Right cardiac atrium (tissue), 5 donors: ENCODE measurements around the gene VSIG8. TPM values are rescaled to one million over a fixed set of nuclear protein-coding genes. Genes with fewer than 3 reads are reported as not detected.

Experiments used
- ATAC-seq, 2 donors: fragments of 200-7000 bp; cut with Tn5 transposase; one replicate each; pipeline versions ENCODE4 v1.8.0 to v1.9.1; 2020; ENCODE audit warnings: moderate library complexity in 2 of 2, mild to moderate bottlenecking in 1 of 2
- DNase-seq, 3 donors: peaks; one replicate each; pipeline ENCODE4 v3.0.0-alpha.2; 2020
- H3K27ac ChIP-seq: one replicate; pipeline ENCODE4 v1.5.1; 2013; ENCODE audit warnings: mild to moderate bottlenecking, low read length, control low read depth, moderate library complexity
- H3K27me3 ChIP-seq: one replicate; pipeline ENCODE4 v1.6.1; 2013; ENCODE audit not compliant: control insufficient read depth, insufficient read depth
- H3K4me1 ChIP-seq: one replicate; pipeline ENCODE4 v1.6.1; 2013; ENCODE audit warnings: low read length; ENCODE audit not compliant: control insufficient read depth, insufficient read depth
- H3K4me3 ChIP-seq: one replicate; pipeline ENCODE4 v1.5.1; 2013; ENCODE audit warnings: low read length, control low read depth
- H3K9me3 ChIP-seq: one replicate; pipeline ENCODE4 v1.6.1; 2013; ENCODE audit warnings: low read length; ENCODE audit not compliant: control insufficient read depth
- WGBS: extraction: QIAGEN DNeasy Blood & Tissue Kit; methylation state at CpG from one replicate; pipeline ENCODE4 v1.1.7; 2013; 5-methylcytosine and 5-hydroxymethylcytosine counted together
- intact Hi-C, 4 donors: fragments of 100-400 bp; cut with DNase I; formaldehyde crosslinking; loops; one replicate each; pipeline versions ENCODE4 v1.11.0 to v1.14.0; 2022 to 2023
- polyA plus RNA-seq: library from polyadenylated mRNA; stranded (reverse); fragments of 200-250 nt; gene quantifications from one replicate; pipeline ENCODE4 v1.2.3, GENCODE V29; 2013
- total RNA-seq, 4 donors: library from RNA; stranded (reverse); fragmentation: NEBNext Ultra II Directional; extraction: Animal tissue kit (Norgen Biotek cat#: 25700); gene quantifications; one replicate each; pipeline ENCODE4 v1.2.1, GENCODE V29; 2021
- donor health status: healthy with polysubstance abuse.
- donor health status: DM: no; HTN: yes; CAD: no.
- donor health status: DM: no; HTN: no; CAD: no.
- donor health status: DM: no; HTN: yes; CAD: no; lungs with severe emphysema.
- donor health status: DM: yes; HTN: yes; CAD: no.

The VSIG8 gene
- total and polyA plus RNA-seq, 5 donors: 0.07 to 0.23 (median 0.19) TPM; not detected in 2

GRCh38 chr1:159828581-159829272, 33.7 kb downstream of the VSIG8 start:
- DNase-seq (no peak), ATAC-seq (no peak)
- Histone ChIP-seq H3K27me3 (no peaks in the 10 kb centered on the region), H3K27ac (no peak overlapping the region), H3K4me3 (no peak overlapping the region), H3K9me3 (no peaks in the 10 kb centered on the region), H3K4me1 (no peaks in the 10 kb centered on the region)
- WGBS: 86% methylated on average over 11 of the region's 11 CpGs
- intact Hi-C loops: no loop called here

DNA sequence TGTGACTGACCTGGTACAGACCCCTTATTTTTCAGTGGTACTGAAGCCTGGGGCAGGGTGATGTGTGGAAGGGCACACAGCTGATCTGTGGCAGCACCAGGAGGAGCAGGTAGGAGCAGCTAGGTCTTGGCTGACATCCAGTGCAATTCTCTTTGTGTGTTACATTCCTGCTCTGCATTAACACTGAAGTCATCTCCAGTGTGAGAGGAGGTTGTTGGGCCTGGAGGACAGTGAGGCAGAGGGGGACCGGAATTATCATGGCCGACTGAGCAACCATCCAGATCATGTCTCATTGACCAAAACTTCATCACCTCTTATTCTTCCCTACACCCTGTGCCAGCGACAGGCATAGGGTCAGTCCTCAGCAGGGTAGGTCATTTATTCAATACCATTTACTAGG, 34.3 kb downstream of the VSIG8 start:
- no peak for DNase-seq
- 97% methylated on average over 3 of the region's 3 CpGs for WGBS
- H3K9me3 ChIP-seq: no peaks in the 10 kb centered on the region
- H3K27me3 ChIP-seq: no peaks in the 10 kb centered on the region
- intact Hi-C loops: no loop called here
- no peak overlapping the region for H3K27ac ChIP-seq
- ATAC-seq: no peak
- no peaks in the 10 kb centered on the region for H3K4me1 ChIP-seq
- no peak overlapping the region for H3K4me3 ChIP-seq

DNA sequence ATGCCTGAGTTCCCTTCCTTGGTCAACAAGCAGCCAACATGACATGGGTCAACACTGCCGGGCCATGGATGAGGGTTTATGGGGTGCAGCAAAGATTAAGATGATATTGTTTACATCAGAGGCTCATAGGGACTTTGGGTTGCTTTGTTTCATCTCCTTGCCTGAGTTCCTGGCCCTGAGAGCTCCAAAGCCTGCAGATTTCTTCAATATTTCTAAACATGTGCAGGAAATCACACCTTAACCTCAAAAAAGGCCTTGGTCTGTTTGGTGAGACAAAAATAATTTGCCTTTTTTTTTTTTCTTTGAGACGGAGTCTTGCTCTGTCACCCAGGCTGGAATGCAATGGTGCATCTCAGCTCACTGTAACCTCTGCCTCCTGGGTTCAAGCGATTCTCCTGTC, 34.9 kb downstream of the VSIG8 start:
- no peaks in the 10 kb centered on the region for H3K9me3 ChIP-seq
- no peaks in the 10 kb centered on the region for H3K27me3 ChIP-seq
- H3K27ac ChIP-seq: no peak overlapping the region
- no peak for DNase-seq
- no peak for ATAC-seq
- no peaks in the 10 kb centered on the region for H3K4me1 ChIP-seq
- intact Hi-C loops: no loop called here
- WGBS: 92% methylated on average over 3 of the region's 3 CpGs
- H3K4me3 ChIP-seq: no peak overlapping the region

- no peak for ATAC-seq
- intact Hi-C loops: no loop called here
- no peak overlapping the region for H3K27ac ChIP-seq
- H3K4me1 ChIP-seq: no peaks in the 10 kb centered on the region
- no peak overlapping the region for H3K4me3 ChIP-seq
- H3K27me3 ChIP-seq: no peaks in the 10 kb centered on the region
- H3K9me3 ChIP-seq: no peaks in the 10 kb centered on the region
- DNase-seq: no peak
- WGBS: 79% methylated on average over 6 of the region's 6 CpGs
These were observed 35.4 kb downstream of the VSIG8 start for GRCh38 chr1:159827102-159827490.

DNA sequence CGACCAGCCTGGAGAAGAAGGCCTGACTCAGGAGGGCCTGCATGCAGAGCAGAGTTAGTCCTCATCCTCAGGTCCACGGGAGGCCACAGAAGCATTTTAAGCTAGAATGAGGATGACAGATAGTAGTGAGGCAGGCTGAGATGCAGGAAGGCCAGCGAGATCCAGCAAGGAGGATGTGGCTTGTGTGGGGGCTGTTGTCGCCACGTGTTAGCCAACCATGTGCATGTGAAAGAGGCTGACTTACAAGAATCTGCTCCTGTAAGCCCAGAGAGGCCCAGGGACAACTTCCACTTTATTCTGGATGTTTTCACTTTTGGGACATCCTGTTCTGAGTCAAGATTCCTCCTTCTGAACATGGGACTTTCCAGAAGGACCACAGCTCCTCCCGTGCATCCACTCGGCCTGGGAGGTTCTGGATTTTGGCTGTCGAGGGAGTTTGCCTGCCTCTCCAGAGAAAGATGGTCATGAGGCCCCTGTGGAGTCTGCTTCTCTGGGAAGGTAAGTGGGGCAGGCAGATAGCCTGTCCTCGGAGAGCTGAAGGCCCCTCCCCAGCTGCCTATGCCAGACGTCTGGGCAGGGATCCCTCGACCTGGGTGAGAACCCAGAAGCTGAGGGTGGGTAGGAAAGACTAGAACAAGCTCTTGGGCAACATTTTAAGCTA, 35.9 kb downstream of the VSIG8 start, which contains the start of gene SLAMF8:
Gene SLAMF8 (plus strand): TSS at position 433 of the 661 bp plus-strand sequence. CDS start 26 bp downstream, at position 459.
- H3K9me3 ChIP-seq: no peaks in the 10 kb centered on the region
- no peaks in the 10 kb centered on the region for H3K27me3 ChIP-seq
- ATAC-seq (peak; percentile 22 to 35), DNase-seq (peak; percentile 27 to 71 (median 70))
- 55% methylated on average over 11 of the region's 11 CpGs for WGBS
- no peak within 1 kb of the TSS for H3K4me3 ChIP-seq
- intact Hi-C loops: no loop called here
- H3K27ac ChIP-seq: no peak within 1 kb of the TSS
- no peaks in the 10 kb centered on the region for H3K4me1 ChIP-seq

GRCh38 chr1:159825564-159825963, 36.9 kb downstream of the VSIG8 start:
- no peaks in the 10 kb centered on the region for H3K27me3 ChIP-seq
- no peak for ATAC-seq
- WGBS: 57% methylated on average over 3 of the region's 3 CpGs
- H3K9me3 ChIP-seq: no peaks in the 10 kb centered on the region
- intact Hi-C loops: no loop called here
- no peak overlapping the region for H3K27ac ChIP-seq
- H3K4me1 ChIP-seq: no peaks in the 10 kb centered on the region
- no peak overlapping the region for H3K4me3 ChIP-seq
- DNase-seq: no peak

- intact Hi-C loops: no loop called here
- H3K27me3 ChIP-seq: no peaks in the 10 kb centered on the region
These were observed 39.1 kb downstream of the VSIG8 start for GRCh38 chr1:159823406-159823805.

DNA sequence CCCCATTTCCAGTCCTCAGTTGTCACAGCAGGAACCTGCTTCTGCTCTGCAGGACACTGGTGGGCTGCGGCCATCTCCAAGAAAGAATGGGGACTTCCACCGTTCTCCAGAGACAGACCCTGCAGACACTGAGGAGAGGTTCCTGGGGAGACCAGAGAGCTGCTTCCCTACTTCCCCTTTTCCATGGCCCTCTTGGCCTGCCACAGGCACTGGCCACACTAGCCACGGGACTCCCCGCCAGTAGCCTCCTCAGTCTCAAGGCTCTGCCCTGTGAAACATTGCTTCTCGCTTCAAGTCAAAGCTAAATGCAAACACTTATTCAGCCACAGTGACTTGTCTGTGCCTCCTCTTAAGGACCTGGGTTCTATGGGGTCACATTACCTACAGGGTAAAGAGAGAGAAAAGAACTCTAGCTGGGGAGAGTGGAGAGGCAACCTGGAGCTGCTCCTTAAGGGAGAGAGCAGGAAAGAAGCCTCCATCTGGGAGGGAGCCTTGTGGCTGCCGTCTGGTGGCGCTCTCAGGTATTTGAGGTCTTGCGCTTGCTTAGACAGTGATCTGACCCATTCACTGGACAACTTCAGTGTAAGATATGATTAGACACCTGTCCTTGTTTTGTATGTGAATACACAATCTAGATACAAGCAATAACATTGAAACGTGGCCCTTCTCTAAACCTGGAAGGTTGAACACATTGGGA, 41.1 kb downstream of the VSIG8 start:
- no peak for ATAC-seq

More at GRCh38 chr1:159823406-159823805, 39.1 kb downstream of the VSIG8 start:
- H3K4me3 ChIP-seq: no peak overlapping the region
- ATAC-seq (no peak), DNase-seq (no peak)
- H3K27ac ChIP-seq: no peak overlapping the region
- 17% methylated on average over 7 of the region's 7 CpGs for WGBS
- H3K4me1 ChIP-seq: no peaks in the 10 kb centered on the region
- H3K9me3 ChIP-seq: no peaks in the 10 kb centered on the region

DNA sequence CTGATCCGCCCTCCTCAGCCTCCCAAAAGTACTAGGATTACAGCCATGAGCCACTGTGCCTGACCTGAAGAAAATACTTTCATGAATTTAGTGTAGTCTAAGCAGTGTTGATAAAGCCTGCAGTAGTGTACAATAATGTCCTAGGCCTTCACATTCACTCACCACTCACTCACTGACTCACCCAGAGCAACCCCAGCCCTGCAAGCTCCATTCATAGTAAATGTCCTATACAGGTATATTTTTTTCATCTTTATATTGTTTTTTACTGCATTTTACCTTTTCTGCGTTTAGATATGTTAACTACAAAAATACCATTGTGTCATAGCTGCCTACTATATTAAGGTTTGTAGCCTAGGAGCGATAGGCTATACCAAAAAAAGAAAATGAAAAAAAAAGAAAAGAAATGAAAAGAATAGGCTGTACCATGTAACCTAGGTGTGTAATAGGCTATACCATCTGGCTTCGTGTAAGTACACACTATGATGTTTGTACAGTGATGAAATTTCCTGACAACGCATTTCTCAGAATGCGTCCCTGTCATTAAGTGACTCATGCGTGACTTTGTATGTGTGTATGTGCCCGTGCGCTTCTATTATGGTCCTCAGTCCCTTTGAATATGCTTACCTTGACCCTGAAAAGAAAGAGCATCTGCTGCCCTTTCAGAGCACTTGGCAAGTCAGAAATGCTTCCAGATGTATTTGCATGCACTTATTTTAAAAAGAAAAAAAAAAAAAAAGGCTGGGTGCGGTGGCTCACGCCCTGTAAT, 45.0 kb downstream of the VSIG8 start:
- ATAC-seq (no peak), DNase-seq (no peak)
- H3K9me3 ChIP-seq: no peaks in the 10 kb centered on the region
- WGBS: 91% methylated on average over 11 of the region's 11 CpGs
- no peak overlapping the region for H3K4me3 ChIP-seq
- H3K27me3 ChIP-seq: no peaks in the 10 kb centered on the region
- H3K4me1 ChIP-seq: no peaks in the 10 kb centered on the region
- H3K27ac ChIP-seq: no peak overlapping the region
- intact Hi-C loops: no loop called here

More for the DNA sequence above, 41.1 kb downstream of the VSIG8 start:
- no peak for DNase-seq
- no peaks in the 10 kb centered on the region for H3K9me3 ChIP-seq
- no peaks in the 10 kb centered on the region for H3K27me3 ChIP-seq
- intact Hi-C loops: no loop called here
- 79% methylated on average over 9 of the region's 9 CpGs for WGBS
- no peak overlapping the region for H3K27ac ChIP-seq
- H3K4me3 ChIP-seq: no peak overlapping the region
- no peaks in the 10 kb centered on the region for H3K4me1 ChIP-seq

DNA sequence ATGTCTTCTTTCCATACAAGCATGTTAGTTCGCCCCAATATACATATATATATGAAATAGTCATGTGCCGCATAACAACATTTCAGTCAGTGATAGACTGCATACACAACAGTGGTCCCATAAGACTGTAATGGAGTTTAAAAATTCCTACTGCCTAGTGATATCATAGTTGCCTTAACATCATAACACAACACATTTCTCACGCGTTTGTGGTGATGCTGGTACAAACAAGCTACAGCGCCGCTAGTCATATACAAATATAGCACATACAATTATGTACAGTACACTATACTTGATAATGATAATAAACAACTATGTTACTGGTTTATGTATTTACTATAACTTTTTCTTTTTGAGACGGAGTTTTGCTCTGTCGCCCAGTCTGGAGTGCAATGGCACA, 46.5 kb downstream of the VSIG8 start:
- Histone ChIP-seq H3K9me3 (no peaks in the 10 kb centered on the region), H3K27me3 (no peaks in the 10 kb centered on the region), H3K4me3 (no peak overlapping the region), H3K4me1 (no peaks in the 10 kb centered on the region), H3K27ac (no peak overlapping the region)
- ATAC-seq: no peak
- no peak for DNase-seq
- 96% methylated on average over 8 of the region's 8 CpGs for WGBS
- intact Hi-C loops: no loop called here
